Ovary (tissue), 10 donors: ENCODE measurements around the gene OSBPL1A. TPM values are rescaled to one million over a fixed set of nuclear protein-coding genes. Genes with fewer than 3 reads are reported as not detected.

Experiments used
- DNase-seq, 5 donors: peaks; one replicate each; pipeline ENCODE4 v3.0.0-alpha.2; 2019 to 2020
- H3K27ac ChIP-seq, 2 donors: fragments of 200-600 bp; one replicate each; pipeline versions ENCODE4 v1.5.1 to v1.8.0; 2019 to 2022
- H3K27me3 ChIP-seq: fragments of 200-600 bp; one replicate; pipeline ENCODE4 v1.8.0; 2022
- H3K36me3 ChIP-seq: fragments of 200-600 bp; sonication (generic); one replicate; pipeline ENCODE4 v1.5.1; 2019
- H3K4me1 ChIP-seq: one replicate; pipeline ENCODE4 v1.8.1; 2013; ENCODE audit warnings: mild to moderate bottlenecking, moderate library complexity; ENCODE audit not compliant: insufficient read depth
- H3K4me3 ChIP-seq: fragments of 200-600 bp; sonication (generic); one replicate; pipeline ENCODE4 v1.5.1; 2017
- H3K9me3 ChIP-seq, 2 donors: fragments of 200-600 bp in 1 of 2; sonication (generic) in 1 of 2; one replicate each; pipeline versions ENCODE4 v1.5.1 to v1.8.1; 2013 to 2019; ENCODE audit warnings: mild to moderate bottlenecking in 1 of 2, moderate library complexity in 1 of 2
- EP300 ChIP-seq: sonication (generic); formaldehyde crosslinking; IDR thresholded peaks from one replicate; pipeline ENCODE4 v1.6.1; 2017; ENCODE audit warnings: antibody characterized with exemption
- POLR2A ChIP-seq: fragments of 450-650 bp; IDR thresholded peaks from one replicate; pipeline ENCODE4 v1.6.1; 2017; ENCODE audit warnings: antibody characterized with exemption, mild to moderate bottlenecking, moderate library complexity
- WGBS, 3 donors: extraction: QIAGEN DNeasy Blood & Tissue Kit in 1 of 3; methylation state at CpG; one replicate each; pipeline versions ENCODE4 v1.1.5 to v1.1.7; 2013 to 2017; 5-methylcytosine and 5-hydroxymethylcytosine counted together
- intact Hi-C, 4 donors: fragments of 100-400 bp; cut with DNase I; formaldehyde crosslinking; loops; one replicate each; pipeline versions ENCODE4 v1.11.0 to v1.15.1; 2022 to 2023
- long read RNA-seq, 3 donors: library from polyadenylated mRNA in 2 of 3; unstranded in 2 of 3; transcript quantifications; one replicate each; pipeline ENCODE4 v2.0.0 and lab custom pipeline, GENCODE V29; 2021 to 2026
- polyA plus RNA-seq, 2 donors: library from polyadenylated mRNA; stranded (reverse); fragments of 200-250 nt in 1 of 2; fragments of 350-450 nt in 1 of 2; fragmentation: Illumina TruSeq in 1 of 2; extraction: RNeasy Lipid Tissue Mini Kit (QIAGEN cat#74804) in 1 of 2; gene quantifications; one replicate each; pipeline ENCODE4 v1.2.3, GENCODE V29; 2013 to 2014
- total RNA-seq, 7 donors: library from RNA; depleted of rRNA in 2 of 7; stranded (reverse); fragments of >200 nt in 2 of 7; fragmentation: NEBNext Ultra II Directional in 3 of 7; extraction: Animal tissue kit (Norgen Biotek cat#: 25700) in 3 of 7; gene quantifications; one replicate each; pipeline versions ENCODE4 v1.1.0 to v1.2.4, GENCODE V29; 2016 to 2023
- TF ChIP-seq, protein P1 (sequence below), 3 donors: fragments of 450-650 bp in 2 of 3; fragments of 200-600 bp in 1 of 3; IDR thresholded peaks; one replicate each; pipeline versions ENCODE4 v1.5.1 to v1.8.0; 2016 to 2022; ENCODE audit warnings: antibody characterized with exemption in 3 of 3, mild to moderate bottlenecking in 1 of 3
- donor health status: DM: no; HTN: no; CAD: no; lungs with moderate emphysema.
- donor health status: DM: no; HTN: no; CAD: no.
- donor health status: Bipolar disorder and iron deficiency.
- donor health status: DM: yes; HTN: yes; CAD: no.
- donor health status: DM: no; HTN: no; CAD: no.
- donor health status: DM: yes; HTN: yes; CAD: no.

Gene OSBPL1A
- total RNA-seq (10 to 100 TPM; 28.1 to 50.5 (median 40.2) TPM), polyA plus RNA-seq (10 to 100 TPM; 30.2 to 68.9 TPM)
- long read RNA-seq, donor 1, partial matches to known transcripts: 51 of 79 reads
- long read RNA-seq, donor 1, other reads (novel, unspliced or antisense): 24 of 79 reads
- long read RNA-seq, donor 2, full-length matches to known transcripts: 2 of 2 reads
- long read RNA-seq, donor 2, partial matches to known transcripts: 0 of 2 reads
- long read RNA-seq, donor 2, other reads (novel, unspliced or antisense): 0 of 2 reads
- long read RNA-seq, donor 3, full-length matches to known transcripts: 64 of 85 reads
- long read RNA-seq, donor 3, partial matches to known transcripts: 1 of 85 reads
- long read RNA-seq, donor 3, other reads (novel, unspliced or antisense): 20 of 85 reads

DNA sequence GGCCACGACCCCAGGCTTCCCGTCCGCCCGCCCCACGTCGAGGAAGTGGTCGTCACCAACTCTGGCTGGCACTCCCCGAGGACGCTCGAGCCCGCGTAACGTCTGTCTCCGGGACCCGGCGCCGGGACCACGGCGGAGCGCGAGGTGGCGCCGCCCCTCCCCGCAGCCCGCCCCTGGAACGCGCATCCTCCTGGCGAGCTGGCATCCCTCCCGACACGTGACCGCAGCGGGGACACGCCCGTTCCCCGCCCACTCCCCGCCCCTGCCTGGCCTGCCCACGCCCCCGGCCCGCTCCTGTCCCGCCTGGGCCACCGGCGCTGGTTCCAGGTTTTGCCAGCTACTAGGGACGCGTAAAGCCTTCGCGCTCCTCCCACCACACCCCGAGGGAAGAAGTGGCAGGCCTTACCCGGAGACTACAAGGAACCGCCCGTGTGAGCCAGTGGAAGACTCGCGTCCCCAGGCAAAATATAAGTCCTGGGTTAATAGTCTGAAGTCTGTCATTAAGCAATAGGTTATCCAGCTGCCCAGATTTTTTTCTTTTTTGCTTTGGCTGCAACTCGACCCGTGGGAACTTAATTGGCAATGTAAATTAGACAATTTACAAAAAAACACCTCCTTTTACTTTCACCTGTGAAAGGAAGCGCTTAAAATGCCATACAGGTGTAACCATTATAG lies at the start of gene OSBPL1A:
Gene OSBPL1A (minus strand): TSS at position 131 of the 675 bp plus-strand sequence. CDS start 20,291 bp downstream, outside the sequence.
- Histone ChIP-seq H3K27me3 (no peaks in the 10 kb centered on the region), H3K4me3 (peak within 1 kb of the TSS; percentile 81), H3K27ac (peak within 1 kb of the TSS; percentile 3 to 72), H3K9me3 (no peaks in the 10 kb centered on the region), H3K36me3 (no peaks in the 10 kb centered on the region), H3K4me1 (peaks cover 2% of the 10 kb centered on the region)
- WGBS, 3 donors: 3 to 11% (median 5%) methylated on average over 13 to 55 of the region's 55 CpGs
- TF ChIP-seq, protein P1, sequence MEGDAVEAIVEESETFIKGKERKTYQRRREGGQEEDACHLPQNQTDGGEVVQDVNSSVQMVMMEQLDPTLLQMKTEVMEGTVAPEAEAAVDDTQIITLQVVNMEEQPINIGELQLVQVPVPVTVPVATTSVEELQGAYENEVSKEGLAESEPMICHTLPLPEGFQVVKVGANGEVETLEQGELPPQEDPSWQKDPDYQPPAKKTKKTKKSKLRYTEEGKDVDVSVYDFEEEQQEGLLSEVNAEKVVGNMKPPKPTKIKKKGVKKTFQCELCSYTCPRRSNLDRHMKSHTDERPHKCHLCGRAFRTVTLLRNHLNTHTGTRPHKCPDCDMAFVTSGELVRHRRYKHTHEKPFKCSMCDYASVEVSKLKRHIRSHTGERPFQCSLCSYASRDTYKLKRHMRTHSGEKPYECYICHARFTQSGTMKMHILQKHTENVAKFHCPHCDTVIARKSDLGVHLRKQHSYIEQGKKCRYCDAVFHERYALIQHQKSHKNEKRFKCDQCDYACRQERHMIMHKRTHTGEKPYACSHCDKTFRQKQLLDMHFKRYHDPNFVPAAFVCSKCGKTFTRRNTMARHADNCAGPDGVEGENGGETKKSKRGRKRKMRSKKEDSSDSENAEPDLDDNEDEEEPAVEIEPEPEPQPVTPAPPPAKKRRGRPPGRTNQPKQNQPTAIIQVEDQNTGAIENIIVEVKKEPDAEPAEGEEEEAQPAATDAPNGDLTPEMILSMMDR (IDR thresholded peaks at IDR 0.05): no peak
- no peak for TF ChIP-seq POLR2A
- no peak for TF ChIP-seq EP300
- DNase-seq: peak; percentile 81 to 93 (median 89)
- intact Hi-C loops: no loop called here

- Histone ChIP-seq H3K4me1 (no peaks in the 10 kb centered on the region), H3K9me3 (no peaks in the 10 kb centered on the region), H3K27me3 (no peaks in the 10 kb centered on the region), H3K36me3 (no peaks in the 10 kb centered on the region), H3K27ac (no peak overlapping the region), H3K4me3 (no peak overlapping the region)
- TF ChIP-seq, protein P1 (IDR thresholded peaks at IDR 0.05): no peak
- intact Hi-C loops: no loop called here
- DNase-seq: no peak
- WGBS, 3 donors: 85 to 91% (median 88%) methylated on average over 1 of the region's 1 CpG
These were observed 49.4 kb upstream of the OSBPL1A start for GRCh38 chr18:24446953-24447538.

GRCh38 chr18:24446453-24446852 lies 48.8 kb upstream of the OSBPL1A start:
- Histone ChIP-seq H3K4me3 (no peak overlapping the region), H3K9me3 (no peaks in the 10 kb centered on the region), H3K27me3 (no peaks in the 10 kb centered on the region), H3K27ac (no peak overlapping the region), H3K4me1 (no peaks in the 10 kb centered on the region), H3K36me3 (no peaks in the 10 kb centered on the region)
- intact Hi-C loops: no loop called here
- TF ChIP-seq POLR2A: no peak
- TF ChIP-seq, protein P1 (IDR thresholded peaks at IDR 0.05): no peak
- no peak for TF ChIP-seq EP300
- WGBS, 3 donors: 92 to 98% (median 95%) methylated on average over 1 of the region's 1 CpG
- DNase-seq: no peak

GRCh38 chr18:24443870-24444269 lies 46.2 kb upstream of the OSBPL1A start:
- Histone ChIP-seq H3K4me1 (no peaks in the 10 kb centered on the region), H3K4me3 (no peak overlapping the region), H3K36me3 (no peaks in the 10 kb centered on the region), H3K9me3 (no peaks in the 10 kb centered on the region), H3K27me3 (no peaks in the 10 kb centered on the region), H3K27ac (no peak overlapping the region)
- TF ChIP-seq, protein P1 (IDR thresholded peaks at IDR 0.05): no peak
- TF ChIP-seq POLR2A: no peak
- no peak for TF ChIP-seq EP300
- WGBS, 3 donors: 80 to 91% (median 87%) methylated on average over 2 of the region's 2 CpGs
- DNase-seq: no peak
- intact Hi-C loops: no loop called here
